HepG2 (cell line): ENCODE results near the gene GEMIN2. TPM values are rescaled to one million over a fixed set of nuclear protein-coding genes. Genes with fewer than 3 reads are reported as not detected.

ENCODE experiments used
- ARID2 ChIP-seq: sonication (generic); formaldehyde crosslinking; IDR thresholded peaks from 2 replicates; pipeline ENCODE4 v1.8.1; 2022; ENCODE audit warnings: mild to moderate bottlenecking, missing genetic modification reagents, borderline replicate concordance
- CAMTA2 ChIP-seq: sonication (generic); formaldehyde crosslinking; IDR thresholded peaks from 2 replicates; pipeline ENCODE4 v1.4.0; 2020; ENCODE audit warnings: mild to moderate bottlenecking, missing genetic modification reagents, borderline replicate concordance
- KAT8 ChIP-seq: IDR thresholded peaks from 2 replicates; pipeline ENCODE4 v1.6.1; 2016; ENCODE audit warnings: missing genetic modification reagents, missing compliant biosample characterization
- KMT2A ChIP-seq: sonication (generic); formaldehyde crosslinking; IDR thresholded peaks from 2 replicates; pipeline ENCODE4 v1.4.0; 2020; ENCODE audit warnings: missing genetic modification reagents
- NAIF1 ChIP-seq: sonication (generic); formaldehyde crosslinking; IDR thresholded peaks from 2 replicates; pipeline ENCODE4 v1.5.0; 2020; ENCODE audit warnings: mild to moderate bottlenecking, missing genetic modification reagents, borderline replicate concordance
- NFIB ChIP-seq: sonication (generic); formaldehyde crosslinking; IDR thresholded peaks from 2 replicates; pipeline ENCODE4 v1.9.0; 2021; ENCODE audit warnings: missing genetic modification reagents, mild to moderate bottlenecking, borderline replicate concordance
- PPARG ChIP-seq: conservative IDR thresholded peaks from 2 replicates; pipeline ENCODE4 v1.6.1; 2016; ENCODE audit warnings: missing biosample characterization, missing genetic modification reagents
- SMARCE1 ChIP-seq: fragments of 450-650 bp; IDR thresholded peaks from 2 replicates; pipeline ENCODE4 v1.6.1; 2017; ENCODE audit warnings: borderline replicate concordance
- SNAI1 ChIP-seq: sonication (generic); formaldehyde crosslinking; IDR thresholded peaks from 2 replicates; pipeline ENCODE4 v1.5.0; 2020; ENCODE audit warnings: mild to moderate bottlenecking, missing genetic modification reagents, borderline replicate concordance
- ZBTB7B ChIP-seq: sonication (generic); formaldehyde crosslinking; IDR thresholded peaks from 2 replicates; pipeline ENCODE4 v1.4.0; 2020; ENCODE audit warnings: missing genetic modification reagents
- ZFX ChIP-seq: sonication (generic); formaldehyde crosslinking; IDR thresholded peaks from 2 replicates; pipeline ENCODE4 v1.4.0; 2020; ENCODE audit warnings: mild to moderate bottlenecking, low read depth, missing genetic modification reagents, moderate library complexity
- ZNF552 ChIP-seq: sonication (generic); formaldehyde crosslinking; IDR thresholded peaks from 2 replicates; pipeline ENCODE4 v1.9.0; 2022; ENCODE audit warnings: missing genetic modification reagents, mild to moderate bottlenecking, borderline replicate concordance
- ZNF781 ChIP-seq: sonication (generic); formaldehyde crosslinking; IDR thresholded peaks from 2 replicates; pipeline ENCODE4 v1.5.1; 2020; ENCODE audit warnings: borderline replicate concordance, mild to moderate bottlenecking, missing genetic modification reagents; ENCODE audit errors: not compliant biosample characterization
- polyA plus RNA-seq, 8 experiments: library from polyadenylated mRNA; depleted of rRNA in 3 of 8; stranded (reverse) in 7 of 8; unstranded in 1 of 8; fragments of >200 nt; fragmentation: Illumina TruSeq in 4 of 8; extraction: Trizol in 4 of 8; gene quantifications; 2 replicates each; pipeline versions ENCODE4 v1.2.1 to v1.2.3, GENCODE V29; 2011 to 2016; ENCODE audit warnings: low read depth in 4 of 8, missing spikeins in 1 of 8, mixed read lengths in 1 of 8; ENCODE audit not compliant: insufficient read depth in 1 of 8
- total RNA-seq, 5 experiments: library from RNA; depleted of rRNA; stranded (reverse); fragments of >200 nt; fragmentation: Illumina TruSeq; extraction: Trizol; gene quantifications; 2 replicates each; pipeline ENCODE4 v1.2.3, GENCODE V29; 2016; ENCODE audit warnings: low read depth in 1 of 5
- TF ChIP-seq, protein P1 (sequence below): sonication (generic); formaldehyde crosslinking; IDR thresholded peaks from 2 replicates; pipeline ENCODE4 v1.4.0; 2020; ENCODE audit warnings: missing genetic modification reagents
- TF ChIP-seq, protein P2 (sequence below): sonication (generic); formaldehyde crosslinking; IDR thresholded peaks from 2 replicates; pipeline ENCODE4 v1.4.0; 2020; ENCODE audit warnings: missing genetic modification reagents
- TF ChIP-seq, protein P3 (sequence below): sonication (generic); formaldehyde crosslinking; IDR thresholded peaks from 2 replicates; pipeline ENCODE4 v1.4.0; 2020; ENCODE audit warnings: missing genetic modification reagents
- TF ChIP-seq, protein P4 (sequence below): sonication (generic); formaldehyde crosslinking; IDR thresholded peaks from 2 replicates; pipeline ENCODE4 v1.8.1; 2023; ENCODE audit warnings: missing genetic modification reagents, inconsistent platforms, borderline replicate concordance

Gene GEMIN2
- total and polyA plus RNA-seq, 2 of the 13 experiments (the other 11 are each of a cell fraction or from before 2014, with no cell fraction given): 54.8 to 110 TPM

DNA sequence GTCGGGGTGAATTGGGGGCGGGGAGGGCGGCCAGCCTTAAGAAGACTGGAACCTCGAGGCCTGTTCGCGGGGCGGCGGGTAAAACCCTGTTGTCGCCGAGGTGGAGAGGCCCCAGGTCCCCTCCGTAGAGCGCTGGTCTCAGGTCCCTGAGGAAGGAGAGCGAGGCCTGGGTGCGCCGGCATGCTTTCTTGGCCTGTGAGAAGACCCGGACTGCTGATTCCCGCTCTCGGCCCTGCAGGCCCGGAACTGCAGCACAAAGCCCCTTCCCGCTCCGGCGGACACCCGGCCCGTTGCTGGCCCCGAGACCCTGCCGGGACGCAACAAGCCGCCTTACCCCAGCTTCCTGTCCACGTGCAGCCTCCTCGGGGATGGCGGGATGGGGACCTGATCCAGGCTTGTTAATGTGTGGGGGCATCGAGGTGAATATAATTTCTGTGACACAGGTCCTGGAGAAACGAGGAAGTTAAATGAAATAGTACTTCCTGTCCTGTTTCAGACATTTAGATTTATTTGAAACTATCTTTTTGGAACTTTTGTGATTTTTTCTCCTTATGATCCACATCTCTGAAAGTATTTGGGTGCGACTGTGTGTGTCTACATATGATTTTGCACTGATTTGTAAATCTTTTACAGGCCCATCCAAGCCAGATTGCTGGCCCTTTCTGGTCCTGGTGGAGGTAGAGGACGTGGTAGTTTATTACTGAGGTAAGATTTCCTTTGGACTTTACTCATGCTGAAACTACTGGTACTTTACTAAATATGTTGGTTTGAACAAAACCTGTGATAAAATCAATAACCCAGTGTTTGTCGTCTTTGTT is 61.5 kb downstream of the GEMIN2 start (continued):
- TF ChIP-seq, protein P1, sequence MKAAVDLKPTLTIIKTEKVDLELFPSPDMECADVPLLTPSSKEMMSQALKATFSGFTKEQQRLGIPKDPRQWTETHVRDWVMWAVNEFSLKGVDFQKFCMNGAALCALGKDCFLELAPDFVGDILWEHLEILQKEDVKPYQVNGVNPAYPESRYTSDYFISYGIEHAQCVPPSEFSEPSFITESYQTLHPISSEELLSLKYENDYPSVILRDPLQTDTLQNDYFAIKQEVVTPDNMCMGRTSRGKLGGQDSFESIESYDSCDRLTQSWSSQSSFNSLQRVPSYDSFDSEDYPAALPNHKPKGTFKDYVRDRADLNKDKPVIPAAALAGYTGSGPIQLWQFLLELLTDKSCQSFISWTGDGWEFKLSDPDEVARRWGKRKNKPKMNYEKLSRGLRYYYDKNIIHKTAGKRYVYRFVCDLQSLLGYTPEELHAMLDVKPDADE (CRISPR knock-in tag): no peak; the same call in 1 of the 2 replicates
- TF ChIP-seq ZBTB7B (CRISPR knock-in tag) (peak; percentile 63), KAT8 (no peak), ZFX (CRISPR knock-in tag) (peak; percentile 97), ZNF552 (CRISPR knock-in tag) (peak; percentile 91; the same call in 1 of the 2 replicates), NAIF1 (CRISPR knock-in tag) (no peak), SNAI1 (CRISPR knock-in tag) (peak; percentile 66; the same call in 1 of the 2 replicates), ZNF781 (no peak), ARID2 (CRISPR knock-in tag) (peak; percentile 81), KMT2A (CRISPR knock-in tag) (no peak; the same call in 1 of the 2 replicates), PPARG (no peak), SMARCE1 (no peak), CAMTA2 (CRISPR knock-in tag) (no peak), NFIB (CRISPR knock-in tag) (no peak; the same call in 1 of the 2 replicates)
- TF ChIP-seq, protein P2, sequence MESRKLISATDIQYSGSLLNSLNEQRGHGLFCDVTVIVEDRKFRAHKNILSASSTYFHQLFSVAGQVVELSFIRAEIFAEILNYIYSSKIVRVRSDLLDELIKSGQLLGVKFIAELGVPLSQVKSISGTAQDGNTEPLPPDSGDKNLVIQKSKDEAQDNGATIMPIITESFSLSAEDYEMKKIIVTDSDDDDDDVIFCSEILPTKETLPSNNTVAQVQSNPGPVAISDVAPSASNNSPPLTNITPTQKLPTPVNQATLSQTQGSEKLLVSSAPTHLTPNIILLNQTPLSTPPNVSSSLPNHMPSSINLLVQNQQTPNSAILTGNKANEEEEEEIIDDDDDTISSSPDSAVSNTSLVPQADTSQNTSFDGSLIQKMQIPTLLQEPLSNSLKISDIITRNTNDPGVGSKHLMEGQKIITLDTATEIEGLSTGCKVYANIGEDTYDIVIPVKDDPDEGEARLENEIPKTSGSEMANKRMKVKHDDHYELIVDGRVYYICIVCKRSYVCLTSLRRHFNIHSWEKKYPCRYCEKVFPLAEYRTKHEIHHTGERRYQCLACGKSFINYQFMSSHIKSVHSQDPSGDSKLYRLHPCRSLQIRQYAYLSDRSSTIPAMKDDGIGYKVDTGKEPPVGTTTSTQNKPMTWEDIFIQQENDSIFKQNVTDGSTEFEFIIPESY (CRISPR knock-in tag): 0 out of 2 replicates have a peak, but pooled peaks have one; percentile 9
- TF ChIP-seq, protein P3, sequence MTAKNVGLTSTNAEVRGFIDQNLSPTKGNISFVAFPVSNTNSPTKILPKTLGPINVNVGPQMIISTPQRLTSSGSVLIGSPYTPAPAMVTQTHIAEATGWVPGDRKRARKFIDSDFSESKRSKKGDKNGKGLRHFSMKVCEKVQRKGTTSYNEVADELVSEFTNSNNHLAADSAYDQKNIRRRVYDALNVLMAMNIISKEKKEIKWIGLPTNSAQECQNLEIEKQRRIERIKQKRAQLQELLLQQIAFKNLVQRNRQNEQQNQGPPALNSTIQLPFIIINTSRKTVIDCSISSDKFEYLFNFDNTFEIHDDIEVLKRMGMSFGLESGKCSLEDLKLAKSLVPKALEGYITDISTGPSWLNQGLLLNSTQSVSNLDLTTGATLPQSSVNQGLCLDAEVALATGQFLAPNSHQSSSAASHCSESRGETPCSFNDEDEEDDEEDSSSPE (CRISPR knock-in tag): no peak
- TF ChIP-seq, protein P4, sequence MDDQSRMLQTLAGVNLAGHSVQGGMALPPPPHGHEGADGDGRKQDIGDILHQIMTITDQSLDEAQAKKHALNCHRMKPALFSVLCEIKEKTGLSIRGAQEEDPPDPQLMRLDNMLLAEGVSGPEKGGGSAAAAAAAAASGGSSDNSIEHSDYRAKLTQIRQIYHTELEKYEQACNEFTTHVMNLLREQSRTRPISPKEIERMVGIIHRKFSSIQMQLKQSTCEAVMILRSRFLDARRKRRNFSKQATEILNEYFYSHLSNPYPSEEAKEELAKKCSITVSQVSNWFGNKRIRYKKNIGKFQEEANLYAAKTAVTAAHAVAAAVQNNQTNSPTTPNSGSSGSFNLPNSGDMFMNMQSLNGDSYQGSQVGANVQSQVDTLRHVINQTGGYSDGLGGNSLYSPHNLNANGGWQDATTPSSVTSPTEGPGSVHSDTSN (CRISPR knock-in tag): peak; percentile 40
